ENCODE data around the gene CAMK2G. TPM values are rescaled to one million over a fixed set of nuclear protein-coding genes. Genes with fewer than 3 reads are reported as not detected.
"Not testable (repeated sequence)": the region's sequence is repeated elsewhere in the genome, so short reads cannot be mapped to it uniquely, and the experiment has no call there.

The CAMK2G gene
- total and polyA plus RNA-seq, 2 experiments from 2014 or later: 30.6 to 34.1 TPM

DNA sequence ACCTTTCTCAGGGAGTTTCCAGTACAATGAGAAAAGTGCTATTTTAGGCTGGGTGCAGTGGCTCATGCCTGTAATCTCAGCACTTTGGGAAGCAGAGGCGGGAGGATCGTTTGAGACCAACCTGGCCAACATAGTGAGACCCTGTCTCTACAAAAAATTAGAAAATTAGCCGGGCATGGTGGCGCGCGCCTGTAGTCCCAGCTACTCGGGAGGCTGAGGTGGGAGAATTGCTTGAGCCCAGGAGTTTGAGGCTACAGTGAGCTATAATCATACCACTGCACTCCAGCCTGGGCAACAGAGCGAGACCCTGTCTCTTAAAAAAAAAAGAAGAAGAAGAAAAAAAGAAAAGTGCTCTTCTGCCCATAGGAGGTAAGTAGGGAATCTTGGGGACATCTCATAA, 78.3 kb downstream of the CAMK2G start:
- H3K27ac Mint-ChIP-seq; H3K36me3 ChIP-seq (ENCODE audit: insufficient read depth); H3K4me3 Mint-ChIP-seq; H3K4me2 ChIP-seq; ATAC-seq; H3K79me2 ChIP-seq (replicated peaks; ENCODE audit: insufficient read depth); H3K4me3 ChIP-seq; H3K4me1 Mint-ChIP-seq; H3K9me3 Mint-ChIP-seq; H3K27me3 ChIP-seq (ENCODE audit: insufficient read depth); H3K9me2 ChIP-seq (ENCODE audit: insufficient read depth); H3K27ac ChIP-seq (ENCODE audit: low read depth); H3F3A ChIP-seq (replicated peaks; ENCODE audit: low read depth); H3K4me1 ChIP-seq (ENCODE audit: insufficient read depth); DNase-seq (ENCODE audit: low spot score); H4K20me1 ChIP-seq (replicated peaks; ENCODE audit: insufficient read depth); H2AFZ ChIP-seq: not testable (repeated sequence)
- H3K36me3 Mint-ChIP-seq (ENCODE audit: low read depth): peaks cover 41% of the 10 kb centered on the region
- H3K27me3 Mint-ChIP-seq (ENCODE audit: insufficient read depth, low read depth, poor library complexity): peaks cover 12% of the 10 kb centered on the region

DNA sequence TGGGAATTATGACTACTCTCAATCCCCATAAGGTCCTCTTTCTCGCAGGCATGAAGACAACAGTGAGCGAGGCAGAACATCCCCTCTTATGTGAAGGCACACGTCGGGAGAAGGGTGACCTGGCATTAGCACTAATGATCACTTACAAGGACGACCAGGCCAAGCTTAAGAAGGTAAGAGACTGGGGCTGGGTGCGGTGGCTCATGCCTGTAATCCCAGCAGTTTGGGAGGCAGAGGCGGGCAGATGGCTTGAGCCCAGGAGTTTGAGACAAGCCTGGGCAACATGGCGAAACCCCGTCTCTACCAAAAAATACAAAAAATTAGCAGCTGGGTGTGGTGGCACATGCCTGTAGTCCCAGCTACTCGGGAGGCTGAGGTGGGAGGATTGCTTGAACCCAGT, 78.9 kb downstream of the CAMK2G start:
- H3K27ac Mint-ChIP-seq; ATAC-seq; H3K79me2 ChIP-seq (replicated peaks; ENCODE audit: insufficient read depth); H3F3A ChIP-seq (replicated peaks; ENCODE audit: low read depth); H3K36me3 ChIP-seq (ENCODE audit: insufficient read depth); H2AFZ ChIP-seq; H3K4me1 Mint-ChIP-seq; H3K9me3 Mint-ChIP-seq; H4K20me1 ChIP-seq (replicated peaks; ENCODE audit: insufficient read depth); H3K9me2 ChIP-seq (ENCODE audit: insufficient read depth); H3K4me3 Mint-ChIP-seq; H3K27ac ChIP-seq (ENCODE audit: low read depth); H3K4me1 ChIP-seq (ENCODE audit: insufficient read depth); H3K4me2 ChIP-seq; DNase-seq (ENCODE audit: low spot score); H3K4me3 ChIP-seq; H3K27me3 ChIP-seq (ENCODE audit: insufficient read depth): not testable (repeated sequence)
- H3K36me3 Mint-ChIP-seq (ENCODE audit: low read depth): peaks cover 44% of the 10 kb centered on the region
- H3K27me3 Mint-ChIP-seq (ENCODE audit: insufficient read depth, low read depth, poor library complexity): peaks cover 15% of the 10 kb centered on the region

DNA sequence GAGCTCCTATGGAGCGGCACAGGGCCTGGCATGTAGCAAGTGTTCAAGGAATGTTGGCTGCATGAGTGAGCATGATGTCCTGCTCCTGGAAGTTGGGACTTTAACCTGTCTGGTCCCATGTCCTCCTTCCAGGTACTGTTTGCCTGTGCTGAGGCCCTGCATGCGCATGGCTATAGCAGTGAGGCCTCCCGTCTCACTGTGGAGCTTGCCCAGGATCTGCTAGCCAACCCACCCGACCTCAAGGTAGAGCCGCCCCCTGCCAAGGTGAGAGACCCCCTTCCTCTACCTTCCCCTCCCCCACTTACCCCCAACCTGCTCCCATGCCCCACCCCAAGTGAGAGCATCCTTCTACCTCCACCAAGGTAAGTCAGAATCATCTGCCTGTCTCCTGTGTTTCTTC, 80.9 kb downstream of the CAMK2G start:
- Mint-ChIP-seq H3K4me1 (no peaks in the 10 kb centered on the region; the same call in 2 of the 3 replicates), H3K27me3 (ENCODE audit: insufficient read depth, low read depth, poor library complexity) (peaks cover 10% of the 10 kb centered on the region), H3K9me3 (no peaks in the 10 kb centered on the region), H3K4me3 (no peak overlapping the region), H3K27ac (no peak overlapping the region), H3K36me3 (ENCODE audit: low read depth) (peaks cover 54% of the 10 kb centered on the region)
- no peak overlapping the region for H3K27ac ChIP-seq (ENCODE audit: low read depth)
- no peaks in the 10 kb centered on the region; the same call in 1 of the 2 replicates for H3K36me3 ChIP-seq (ENCODE audit: insufficient read depth)
- no peaks in the 10 kb centered on the region for H3F3A ChIP-seq (replicated peaks; ENCODE audit: low read depth)
- H4K20me1 ChIP-seq (replicated peaks; ENCODE audit: insufficient read depth): no peaks in the 10 kb centered on the region; the same call in 1 of the 2 replicates
- no peaks in the 10 kb centered on the region for H3K9me2 ChIP-seq (ENCODE audit: insufficient read depth)
- H3K27me3 ChIP-seq (ENCODE audit: insufficient read depth): no peaks in the 10 kb centered on the region
- no peak overlapping the region for H2AFZ ChIP-seq
- no peaks in the 10 kb centered on the region for H3K4me1 ChIP-seq (ENCODE audit: insufficient read depth)
- no peak for ATAC-seq
- H3K4me3 ChIP-seq: no peak overlapping the region
- H3K4me2 ChIP-seq: no peak overlapping the region
- no peak for DNase-seq (ENCODE audit: low spot score)
- H3K79me2 ChIP-seq (replicated peaks; ENCODE audit: insufficient read depth): no peaks in the 10 kb centered on the region
- TF ChIP-seq CREB1 (CRISPR knock-in tag; IDR thresholded peaks at IDR 0.05; ENCODE audit: low read depth): no peak
- TF ChIP-seq JUNB (IDR thresholded peaks at IDR 0.05; ENCODE audit: unreplicated experiment): no peak
- TF ChIP-seq, protein P1, sequence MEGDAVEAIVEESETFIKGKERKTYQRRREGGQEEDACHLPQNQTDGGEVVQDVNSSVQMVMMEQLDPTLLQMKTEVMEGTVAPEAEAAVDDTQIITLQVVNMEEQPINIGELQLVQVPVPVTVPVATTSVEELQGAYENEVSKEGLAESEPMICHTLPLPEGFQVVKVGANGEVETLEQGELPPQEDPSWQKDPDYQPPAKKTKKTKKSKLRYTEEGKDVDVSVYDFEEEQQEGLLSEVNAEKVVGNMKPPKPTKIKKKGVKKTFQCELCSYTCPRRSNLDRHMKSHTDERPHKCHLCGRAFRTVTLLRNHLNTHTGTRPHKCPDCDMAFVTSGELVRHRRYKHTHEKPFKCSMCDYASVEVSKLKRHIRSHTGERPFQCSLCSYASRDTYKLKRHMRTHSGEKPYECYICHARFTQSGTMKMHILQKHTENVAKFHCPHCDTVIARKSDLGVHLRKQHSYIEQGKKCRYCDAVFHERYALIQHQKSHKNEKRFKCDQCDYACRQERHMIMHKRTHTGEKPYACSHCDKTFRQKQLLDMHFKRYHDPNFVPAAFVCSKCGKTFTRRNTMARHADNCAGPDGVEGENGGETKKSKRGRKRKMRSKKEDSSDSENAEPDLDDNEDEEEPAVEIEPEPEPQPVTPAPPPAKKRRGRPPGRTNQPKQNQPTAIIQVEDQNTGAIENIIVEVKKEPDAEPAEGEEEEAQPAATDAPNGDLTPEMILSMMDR (conservative IDR thresholded peaks at IDR 0.05; ENCODE audit: low read depth in 2 of 2): no peak
- TF ChIP-seq POLR2AphosphoS5 (IDR thresholded peaks at IDR 0.05; ENCODE audit: low read depth): no peak
- TF ChIP-seq STAT1 (IDR thresholded peaks at IDR 0.05; ENCODE audit: unreplicated experiment): no peak
- TF ChIP-seq, protein P2, sequence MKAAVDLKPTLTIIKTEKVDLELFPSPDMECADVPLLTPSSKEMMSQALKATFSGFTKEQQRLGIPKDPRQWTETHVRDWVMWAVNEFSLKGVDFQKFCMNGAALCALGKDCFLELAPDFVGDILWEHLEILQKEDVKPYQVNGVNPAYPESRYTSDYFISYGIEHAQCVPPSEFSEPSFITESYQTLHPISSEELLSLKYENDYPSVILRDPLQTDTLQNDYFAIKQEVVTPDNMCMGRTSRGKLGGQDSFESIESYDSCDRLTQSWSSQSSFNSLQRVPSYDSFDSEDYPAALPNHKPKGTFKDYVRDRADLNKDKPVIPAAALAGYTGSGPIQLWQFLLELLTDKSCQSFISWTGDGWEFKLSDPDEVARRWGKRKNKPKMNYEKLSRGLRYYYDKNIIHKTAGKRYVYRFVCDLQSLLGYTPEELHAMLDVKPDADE (IDR thresholded peaks at IDR 0.05): no peak
- TF ChIP-seq EZH2phosphoT487 (IDR thresholded peaks at IDR 0.05; ENCODE audit: unreplicated experiment): no peak
- TF ChIP-seq NANOG (IDR thresholded peaks at IDR 0.05; ENCODE audit: borderline replicate concordance): no peak
- TF ChIP-seq, protein P3, sequence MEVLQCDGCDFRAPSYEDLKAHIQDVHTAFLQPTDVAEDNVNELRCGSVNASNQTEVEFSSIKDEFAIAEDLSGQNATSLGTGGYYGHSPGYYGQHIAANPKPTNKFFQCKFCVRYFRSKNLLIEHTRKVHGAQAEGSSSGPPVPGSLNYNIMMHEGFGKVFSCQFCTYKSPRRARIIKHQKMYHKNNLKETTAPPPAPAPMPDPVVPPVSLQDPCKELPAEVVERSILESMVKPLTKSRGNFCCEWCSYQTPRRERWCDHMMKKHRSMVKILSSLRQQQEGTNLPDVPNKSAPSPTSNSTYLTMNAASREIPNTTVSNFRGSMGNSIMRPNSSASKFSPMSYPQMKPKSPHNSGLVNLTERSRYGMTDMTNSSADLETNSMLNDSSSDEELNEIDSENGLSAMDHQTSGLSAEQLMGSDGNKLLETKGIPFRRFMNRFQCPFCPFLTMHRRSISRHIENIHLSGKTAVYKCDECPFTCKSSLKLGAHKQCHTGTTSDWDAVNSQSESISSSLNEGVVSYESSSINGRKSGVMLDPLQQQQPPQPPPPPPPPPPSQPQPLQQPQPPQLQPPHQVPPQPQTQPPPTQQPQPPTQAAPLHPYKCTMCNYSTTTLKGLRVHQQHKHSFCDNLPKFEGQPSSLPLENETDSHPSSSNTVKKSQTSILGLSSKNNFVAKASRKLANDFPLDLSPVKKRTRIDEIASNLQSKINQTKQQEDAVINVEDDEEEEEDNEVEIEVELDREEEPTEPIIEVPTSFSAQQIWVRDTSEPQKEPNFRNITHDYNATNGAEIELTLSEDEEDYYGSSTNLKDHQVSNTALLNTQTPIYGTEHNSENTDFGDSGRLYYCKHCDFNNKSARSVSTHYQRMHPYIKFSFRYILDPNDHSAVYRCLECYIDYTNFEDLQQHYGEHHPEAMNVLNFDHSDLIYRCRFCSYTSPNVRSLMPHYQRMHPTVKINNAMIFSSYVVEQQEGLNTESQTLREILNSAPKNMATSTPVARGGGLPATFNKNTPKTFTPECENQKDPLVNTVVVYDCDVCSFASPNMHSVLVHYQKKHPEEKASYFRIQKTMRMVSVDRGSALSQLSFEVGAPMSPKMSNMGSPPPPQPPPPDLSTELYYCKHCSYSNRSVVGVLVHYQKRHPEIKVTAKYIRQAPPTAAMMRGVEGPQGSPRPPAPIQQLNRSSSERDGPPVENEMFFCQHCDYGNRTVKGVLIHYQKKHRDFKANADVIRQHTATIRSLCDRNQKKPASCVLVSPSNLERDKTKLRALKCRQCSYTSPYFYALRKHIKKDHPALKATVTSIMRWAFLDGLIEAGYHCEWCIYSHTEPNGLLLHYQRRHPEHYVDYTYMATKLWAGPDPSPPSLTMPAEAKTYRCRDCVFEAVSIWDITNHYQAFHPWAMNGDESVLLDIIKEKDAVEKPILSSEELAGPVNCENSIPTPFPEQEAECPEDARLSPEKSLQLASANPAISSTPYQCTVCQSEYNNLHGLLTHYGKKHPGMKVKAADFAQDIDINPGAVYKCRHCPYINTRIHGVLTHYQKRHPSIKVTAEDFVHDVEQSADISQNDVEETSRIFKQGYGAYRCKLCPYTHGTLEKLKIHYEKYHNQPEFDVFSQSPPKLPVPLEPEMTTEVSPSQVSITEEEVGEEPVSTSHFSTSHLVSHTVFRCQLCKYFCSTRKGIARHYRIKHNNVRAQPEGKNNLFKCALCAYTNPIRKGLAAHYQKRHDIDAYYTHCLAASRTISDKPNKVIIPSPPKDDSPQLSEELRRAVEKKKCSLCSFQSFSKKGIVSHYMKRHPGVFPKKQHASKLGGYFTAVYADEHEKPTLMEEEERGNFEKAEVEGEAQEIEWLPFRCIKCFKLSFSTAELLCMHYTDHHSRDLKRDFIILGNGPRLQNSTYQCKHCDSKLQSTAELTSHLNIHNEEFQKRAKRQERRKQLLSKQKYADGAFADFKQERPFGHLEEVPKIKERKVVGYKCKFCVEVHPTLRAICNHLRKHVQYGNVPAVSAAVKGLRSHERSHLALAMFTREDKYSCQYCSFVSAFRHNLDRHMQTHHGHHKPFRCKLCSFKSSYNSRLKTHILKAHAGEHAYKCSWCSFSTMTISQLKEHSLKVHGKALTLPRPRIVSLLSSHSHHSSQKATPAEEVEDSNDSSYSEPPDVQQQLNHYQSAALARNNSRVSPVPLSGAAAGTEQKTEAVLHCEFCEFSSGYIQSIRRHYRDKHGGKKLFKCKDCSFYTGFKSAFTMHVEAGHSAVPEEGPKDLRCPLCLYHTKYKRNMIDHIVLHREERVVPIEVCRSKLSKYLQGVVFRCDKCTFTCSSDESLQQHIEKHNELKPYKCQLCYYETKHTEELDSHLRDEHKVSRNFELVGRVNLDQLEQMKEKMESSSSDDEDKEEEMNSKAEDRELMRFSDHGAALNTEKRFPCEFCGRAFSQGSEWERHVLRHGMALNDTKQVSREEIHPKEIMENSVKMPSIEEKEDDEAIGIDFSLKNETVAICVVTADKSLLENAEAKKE (CRISPR knock-in tag; IDR thresholded peaks at IDR 0.05): no peak

All from GM23338 (cell line).